HepG2 (cell line): ENCODE data around the gene CLTCL1. TPM values are rescaled to one million over a fixed set of nuclear protein-coding genes. Genes with fewer than 3 reads are reported as not detected.

ENCODE experiments used
- ELF4 ChIP-seq: sonication (generic); formaldehyde crosslinking; IDR thresholded peaks from 2 replicates; pipeline ENCODE4 v1.5.0; 2020; ENCODE audit warnings: missing genetic modification reagents, mild to moderate bottlenecking, moderate library complexity, borderline replicate concordance
- GATAD2A ChIP-seq: IDR thresholded peaks from 2 replicates; pipeline ENCODE4 v1.6.1; 2016
- GLI4 ChIP-seq: sonication (generic); formaldehyde crosslinking; IDR thresholded peaks from 2 replicates; pipeline ENCODE4 v1.5.1; 2020; ENCODE audit warnings: missing genetic modification reagents, mild to moderate bottlenecking, moderate library complexity, borderline replicate concordance
- HES4 ChIP-seq: sonication (generic); formaldehyde crosslinking; IDR thresholded peaks from 2 replicates; pipeline ENCODE4 v1.9.0; 2021; ENCODE audit warnings: mild to moderate bottlenecking, missing genetic modification reagents, borderline replicate concordance
- NR1H2 ChIP-seq: sonication (generic); formaldehyde crosslinking; IDR thresholded peaks from 2 replicates; pipeline ENCODE4 v1.8.1; 2022; ENCODE audit warnings: low read depth, missing genetic modification reagents, borderline replicate concordance
- NR3C1 ChIP-seq: sonication (generic); formaldehyde crosslinking; IDR thresholded peaks from 2 replicates; pipeline ENCODE4 v1.4.0; 2020; ENCODE audit warnings: missing genetic modification reagents
- RBM39 ChIP-seq: fragments of 200-400 bp; formaldehyde crosslinking; IDR thresholded peaks from one replicate; pipeline ENCODE4 v1.6.1; 2018; ENCODE audit warnings: antibody characterized with exemption, mild to moderate bottlenecking, low read depth, low read length; ENCODE audit not compliant: poor library complexity, severe bottlenecking
- REPIN1 ChIP-seq: sonication (generic); formaldehyde crosslinking; IDR thresholded peaks from 2 replicates; pipeline ENCODE4 v1.8.0; 2022; ENCODE audit warnings: missing genetic modification reagents, low read depth, mild to moderate bottlenecking, borderline replicate concordance
- ZFYVE20 ChIP-seq: sonication (generic); formaldehyde crosslinking; IDR thresholded peaks from 2 replicates; pipeline ENCODE4 v1.8.0; 2023; ENCODE audit warnings: low read depth, mild to moderate bottlenecking, moderate library complexity, missing genetic modification reagents, borderline replicate concordance
- ZNF552 ChIP-seq: sonication (generic); formaldehyde crosslinking; IDR thresholded peaks from 2 replicates; pipeline ENCODE4 v1.9.0; 2022; ENCODE audit warnings: missing genetic modification reagents, mild to moderate bottlenecking, borderline replicate concordance
- ZNF724P ChIP-seq: sonication (generic); formaldehyde crosslinking; IDR thresholded peaks from 2 replicates; pipeline ENCODE4 v1.8.0; 2022; ENCODE audit warnings: missing genetic modification reagents, borderline replicate concordance
- polyA plus RNA-seq, 8 experiments: library from polyadenylated mRNA; depleted of rRNA in 3 of 8; stranded (reverse) in 7 of 8; unstranded in 1 of 8; fragments of >200 nt; fragmentation: Illumina TruSeq in 4 of 8; extraction: Trizol in 4 of 8; gene quantifications; 2 replicates each; pipeline versions ENCODE4 v1.2.1 to v1.2.3, GENCODE V29; 2011 to 2016; ENCODE audit warnings: low read depth in 4 of 8, missing spikeins in 1 of 8, mixed read lengths in 1 of 8; ENCODE audit not compliant: insufficient read depth in 1 of 8
- total RNA-seq, 5 experiments: library from RNA; depleted of rRNA; stranded (reverse); fragments of >200 nt; fragmentation: Illumina TruSeq; extraction: Trizol; gene quantifications; 2 replicates each; pipeline ENCODE4 v1.2.3, GENCODE V29; 2016; ENCODE audit warnings: low read depth in 1 of 5
- TF ChIP-seq, protein P1 (sequence below): sonication (generic); formaldehyde crosslinking; IDR thresholded peaks from 2 replicates; pipeline ENCODE4 v1.4.0; 2020; ENCODE audit warnings: missing genetic modification reagents, mild to moderate bottlenecking, borderline replicate concordance
- TF ChIP-seq, protein P2 (sequence below), 2 experiments: fragments of 450-650 bp in 1 of 2; sonication (generic) in 1 of 2; formaldehyde crosslinking in 1 of 2; IDR thresholded peaks; 2 replicates each; pipeline versions ENCODE4 v1.6.1 to v1.8.0; 2016 to 2022; ENCODE audit warnings: antibody characterized with exemption in 1 of 2, mild to moderate bottlenecking in 1 of 2, missing genetic modification reagents in 1 of 2
- TF ChIP-seq, protein P3 (sequence below): sonication (generic); formaldehyde crosslinking; IDR thresholded peaks from 2 replicates; pipeline ENCODE4 v1.4.0; 2020; ENCODE audit warnings: missing genetic modification reagents
- TF ChIP-seq, protein P4 (sequence below): IDR thresholded peaks from 2 replicates; pipeline ENCODE4 v1.6.1; 2016; ENCODE audit warnings: low read depth

CLTCL1 gene
- total and polyA plus RNA-seq, 2 of the 13 experiments (the other 11 are each of a cell fraction or from before 2014, with no cell fraction given): 8.1 to 10.9 TPM

DNA sequence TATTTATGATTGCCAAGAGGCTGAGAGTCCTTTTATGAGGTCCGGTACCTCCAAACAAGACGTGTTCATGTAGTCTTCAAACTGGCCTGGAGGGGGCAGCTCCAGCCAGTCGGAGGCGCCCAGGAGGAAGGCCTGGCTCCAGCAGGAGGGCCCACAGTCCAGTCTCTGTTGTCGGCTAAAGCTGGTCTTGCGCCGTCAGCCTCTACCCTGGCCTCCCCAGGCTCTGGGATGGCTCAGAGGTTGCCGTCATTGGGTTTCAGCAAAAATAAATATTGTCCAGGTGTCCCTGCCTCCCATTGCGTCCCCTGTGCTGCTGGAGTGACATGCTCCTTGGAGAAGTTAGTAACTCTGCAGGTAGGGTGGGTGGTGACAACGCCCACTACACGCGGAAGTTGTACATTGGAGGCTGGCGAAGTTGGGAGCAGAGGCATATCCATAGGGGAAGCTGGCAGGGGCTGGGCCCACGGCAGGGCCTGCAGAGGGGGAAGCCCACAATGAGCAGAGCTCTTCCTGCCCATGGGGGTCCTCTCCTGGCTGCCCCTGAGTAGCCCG is 111.9 kb downstream of the CLTCL1 start (continued):
- TF ChIP-seq, protein P1, sequence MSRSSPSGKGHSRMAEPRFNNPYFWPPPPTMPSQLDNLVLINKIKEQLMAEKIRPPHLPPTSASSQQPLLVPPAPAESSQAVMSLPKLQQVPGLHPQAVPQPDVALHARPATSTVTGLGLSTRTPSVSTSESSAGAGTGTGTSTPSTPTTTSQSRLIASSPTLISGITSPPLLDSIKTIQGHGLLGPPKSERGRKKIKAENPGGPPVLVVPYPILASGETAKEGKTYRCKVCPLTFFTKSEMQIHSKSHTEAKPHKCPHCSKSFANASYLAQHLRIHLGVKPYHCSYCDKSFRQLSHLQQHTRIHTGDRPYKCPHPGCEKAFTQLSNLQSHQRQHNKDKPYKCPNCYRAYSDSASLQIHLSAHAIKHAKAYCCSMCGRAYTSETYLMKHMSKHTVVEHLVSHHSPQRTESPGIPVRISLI: no peak
- TF ChIP-seq, protein P2, sequence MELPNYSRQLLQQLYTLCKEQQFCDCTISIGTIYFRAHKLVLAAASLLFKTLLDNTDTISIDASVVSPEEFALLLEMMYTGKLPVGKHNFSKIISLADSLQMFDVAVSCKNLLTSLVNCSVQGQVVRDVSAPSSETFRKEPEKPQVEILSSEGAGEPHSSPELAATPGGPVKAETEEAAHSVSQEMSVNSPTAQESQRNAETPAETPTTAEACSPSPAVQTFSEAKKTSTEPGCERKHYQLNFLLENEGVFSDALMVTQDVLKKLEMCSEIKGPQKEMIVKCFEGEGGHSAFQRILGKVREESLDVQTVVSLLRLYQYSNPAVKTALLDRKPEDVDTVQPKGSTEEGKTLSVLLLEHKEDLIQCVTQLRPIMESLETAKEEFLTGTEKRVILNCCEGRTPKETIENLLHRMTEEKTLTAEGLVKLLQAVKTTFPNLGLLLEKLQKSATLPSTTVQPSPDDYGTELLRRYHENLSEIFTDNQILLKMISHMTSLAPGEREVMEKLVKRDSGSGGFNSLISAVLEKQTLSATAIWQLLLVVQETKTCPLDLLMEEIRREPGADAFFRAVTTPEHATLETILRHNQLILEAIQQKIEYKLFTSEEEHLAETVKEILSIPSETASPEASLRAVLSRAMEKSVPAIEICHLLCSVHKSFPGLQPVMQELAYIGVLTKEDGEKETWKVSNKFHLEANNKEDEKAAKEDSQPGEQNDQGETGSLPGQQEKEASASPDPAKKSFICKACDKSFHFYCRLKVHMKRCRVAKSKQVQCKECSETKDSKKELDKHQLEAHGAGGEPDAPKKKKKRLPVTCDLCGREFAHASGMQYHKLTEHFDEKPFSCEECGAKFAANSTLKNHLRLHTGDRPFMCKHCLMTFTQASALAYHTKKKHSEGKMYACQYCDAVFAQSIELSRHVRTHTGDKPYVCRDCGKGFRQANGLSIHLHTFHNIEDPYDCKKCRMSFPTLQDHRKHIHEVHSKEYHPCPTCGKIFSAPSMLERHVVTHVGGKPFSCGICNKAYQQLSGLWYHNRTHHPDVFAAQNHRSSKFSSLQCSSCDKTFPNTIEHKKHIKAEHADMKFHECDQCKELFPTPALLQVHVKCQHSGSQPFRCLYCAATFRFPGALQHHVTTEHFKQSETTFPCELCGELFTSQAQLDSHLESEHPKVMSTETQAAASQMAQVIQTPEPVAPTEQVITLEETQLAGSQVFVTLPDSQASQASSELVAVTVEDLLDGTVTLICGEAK (IDR thresholded peaks at IDR 0.05): no peak
- TF ChIP-seq, protein P2 (CRISPR knock-in tag; IDR thresholded peaks at IDR 0.05): no peak
- no peak for TF ChIP-seq NR3C1 (CRISPR knock-in tag)
- TF ChIP-seq, protein P3, sequence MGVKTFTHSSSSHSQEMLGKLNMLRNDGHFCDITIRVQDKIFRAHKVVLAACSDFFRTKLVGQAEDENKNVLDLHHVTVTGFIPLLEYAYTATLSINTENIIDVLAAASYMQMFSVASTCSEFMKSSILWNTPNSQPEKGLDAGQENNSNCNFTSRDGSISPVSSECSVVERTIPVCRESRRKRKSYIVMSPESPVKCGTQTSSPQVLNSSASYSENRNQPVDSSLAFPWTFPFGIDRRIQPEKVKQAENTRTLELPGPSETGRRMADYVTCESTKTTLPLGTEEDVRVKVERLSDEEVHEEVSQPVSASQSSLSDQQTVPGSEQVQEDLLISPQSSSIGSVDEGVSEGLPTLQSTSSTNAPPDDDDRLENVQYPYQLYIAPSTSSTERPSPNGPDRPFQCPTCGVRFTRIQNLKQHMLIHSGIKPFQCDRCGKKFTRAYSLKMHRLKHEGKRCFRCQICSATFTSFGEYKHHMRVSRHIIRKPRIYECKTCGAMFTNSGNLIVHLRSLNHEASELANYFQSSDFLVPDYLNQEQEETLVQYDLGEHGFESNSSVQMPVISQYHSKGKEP (CRISPR knock-in tag): no peak
- TF ChIP-seq GATAD2A: no peak
- no peak for TF ChIP-seq REPIN1
- TF ChIP-seq ZFYVE20 (CRISPR knock-in tag): no peak
- TF ChIP-seq RBM39: no peak
- no peak for TF ChIP-seq ZNF552 (CRISPR knock-in tag)
- no peak for TF ChIP-seq HES4 (CRISPR knock-in tag)
- no peak for TF ChIP-seq GLI4 (CRISPR knock-in tag)
- TF ChIP-seq ELF4 (CRISPR knock-in tag): no peak
- TF ChIP-seq, protein P4, sequence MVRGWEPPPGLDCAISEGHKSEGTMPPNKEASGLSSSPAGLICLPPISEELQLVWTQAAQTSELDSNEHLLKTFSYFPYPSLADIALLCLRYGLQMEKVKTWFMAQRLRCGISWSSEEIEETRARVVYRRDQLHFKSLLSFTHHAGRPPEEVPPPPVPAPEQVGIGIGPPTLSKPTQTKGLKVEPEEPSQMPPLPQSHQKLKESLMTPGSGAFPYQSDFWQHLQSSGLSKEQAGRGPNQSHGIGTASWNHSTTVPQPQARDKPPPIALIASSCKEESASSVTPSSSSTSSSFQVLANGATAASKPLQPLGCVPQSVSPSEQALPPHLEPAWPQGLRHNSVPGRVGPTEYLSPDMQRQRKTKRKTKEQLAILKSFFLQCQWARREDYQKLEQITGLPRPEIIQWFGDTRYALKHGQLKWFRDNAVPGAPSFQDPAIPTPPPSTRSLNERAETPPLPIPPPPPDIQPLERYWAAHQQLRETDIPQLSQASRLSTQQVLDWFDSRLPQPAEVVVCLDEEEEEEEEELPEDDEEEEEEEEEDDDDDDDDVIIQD (CRISPR knock-in tag): no peak
- TF ChIP-seq ZNF724P (CRISPR knock-in tag): no peak
- TF ChIP-seq NR1H2: no peak
